GM23338 (cell line): Measurements from ENCODE around the gene BABAM1. TPM values are rescaled to one million over a fixed set of nuclear protein-coding genes. Genes with fewer than 3 reads are reported as not detected.

Experiments
- ATAC-seq: fragments of 200-7000 bp; cut with Tn5 transposase; 3 replicates; pipeline ENCODE4 v1.9.1; 2020
- DNase-seq: peaks from one replicate; pipeline ENCODE4 v3.0.0-alpha.2; 2015; ENCODE audit warnings: low spot score
- H2AFZ ChIP-seq: fragments of 200-600 bp; sonication (generic); 2 replicates; pipeline ENCODE4 v1.8.0; 2016; ENCODE audit warnings: antibody characterized with exemption, mild to moderate bottlenecking, moderate library complexity
- H3F3A ChIP-seq: fragments of 200-600 bp; sonication (generic); replicated peaks from 2 replicates; pipeline ENCODE4 v1.8.0; 2017; ENCODE audit warnings: antibody characterized with exemption, mixed run types, low read depth
- H3K27ac ChIP-seq: fragments of 200-600 bp; sonication (generic); 2 replicates; pipeline ENCODE4 v1.6.1; 2016; ENCODE audit warnings: low read depth
- H3K27me3 ChIP-seq: fragments of 200-600 bp; sonication (generic); 2 replicates; pipeline ENCODE4 v1.8.0; 2016; ENCODE audit warnings: mild to moderate bottlenecking, mixed run types, moderate library complexity; ENCODE audit not compliant: insufficient read depth
- H3K36me3 ChIP-seq: fragments of 200-600 bp; sonication (generic); 2 replicates; pipeline ENCODE4 v1.8.0; 2016; ENCODE audit warnings: mild to moderate bottlenecking; ENCODE audit not compliant: insufficient read depth
- H3K4me1 ChIP-seq: fragments of 200-600 bp; sonication (generic); 2 replicates; pipeline ENCODE4 v1.8.0; 2016; ENCODE audit warnings: mild to moderate bottlenecking, moderate library complexity; ENCODE audit not compliant: insufficient read depth
- H3K4me2 ChIP-seq: fragments of 200-600 bp; sonication (generic); 2 replicates; pipeline ENCODE4 v1.7.1; 2017; ENCODE audit warnings: mixed run types
- H3K4me3 ChIP-seq: fragments of 200-600 bp; sonication (generic); 2 replicates; pipeline ENCODE4 v1.6.1; 2016; ENCODE audit warnings: mixed run types
- H3K79me2 ChIP-seq: fragments of 200-600 bp; sonication (generic); replicated peaks from 2 replicates; pipeline ENCODE4 v1.8.0; 2017; ENCODE audit warnings: mild to moderate bottlenecking; ENCODE audit not compliant: insufficient read depth
- H3K9me2 ChIP-seq: fragments of 200-600 bp; sonication (generic); 2 replicates; pipeline ENCODE4 v1.8.0; 2017; ENCODE audit not compliant: insufficient read depth
- H4K20me1 ChIP-seq: fragments of 200-600 bp; sonication (generic); replicated peaks from 2 replicates; pipeline ENCODE4 v1.8.0; 2017; ENCODE audit warnings: mild to moderate bottlenecking; ENCODE audit not compliant: insufficient read depth
- H3K27ac Mint-ChIP-seq: 2 replicates; pipeline ENCODE4 v1.8.0; 2020; ENCODE audit warnings: inconsistent platforms, mild to moderate bottlenecking, moderate library complexity, mixed read lengths
- H3K27me3 Mint-ChIP-seq: 3 replicates; pipeline ENCODE4 v1.8.0; 2022; ENCODE audit warnings: low read depth, mild to moderate bottlenecking, moderate library complexity, mixed read lengths, inconsistent platforms; ENCODE audit not compliant: insufficient read depth, poor library complexity
- H3K36me3 Mint-ChIP-seq: 3 replicates; pipeline ENCODE4 v1.8.0; 2021; ENCODE audit warnings: low read depth, mild to moderate bottlenecking, inconsistent platforms, moderate library complexity, mixed read lengths
- H3K4me1 Mint-ChIP-seq: 3 replicates; pipeline ENCODE4 v1.8.0; 2020; ENCODE audit warnings: mild to moderate bottlenecking, inconsistent platforms, mixed read lengths
- H3K4me3 Mint-ChIP-seq: 3 replicates; pipeline ENCODE4 v1.8.0; 2021; ENCODE audit warnings: moderate library complexity, mild to moderate bottlenecking, inconsistent platforms, mixed read lengths
- H3K9me3 Mint-ChIP-seq: 3 replicates; pipeline ENCODE4 v1.8.0; 2020; ENCODE audit warnings: moderate library complexity, mild to moderate bottlenecking, inconsistent platforms, mixed read lengths
- CREB1 ChIP-seq: fragments of 250-450 bp; sonication (Bioruptor Pico); IDR thresholded peaks from 2 replicates; pipeline ENCODE4 v1.5.0; 2020; ENCODE audit warnings: low read depth, mild to moderate bottlenecking, moderate library complexity
- EZH2 ChIP-seq: fragments of 200-600 bp; sonication (generic); IDR thresholded peaks from one replicate; pipeline ENCODE4 v1.8.0; 2017; ENCODE audit warnings: antibody characterized with exemption, mild to moderate bottlenecking, low read depth; ENCODE audit not compliant: unreplicated experiment
- EZH2phosphoT487 ChIP-seq: fragments of 200-600 bp; sonication (generic); IDR thresholded peaks from one replicate; pipeline ENCODE4 v1.8.1; 2018; ENCODE audit warnings: antibody characterized with exemption; ENCODE audit not compliant: unreplicated experiment
- JUNB ChIP-seq: IDR thresholded peaks from one replicate; pipeline ENCODE4 v1.6.1; 2016; ENCODE audit warnings: antibody characterized with exemption; ENCODE audit not compliant: unreplicated experiment
- NANOG ChIP-seq: IDR thresholded peaks from 2 replicates; pipeline ENCODE4 v1.6.1; 2016; ENCODE audit warnings: antibody characterized with exemption, borderline replicate concordance
- POLR2AphosphoS5 ChIP-seq: IDR thresholded peaks from 2 replicates; pipeline ENCODE4 v1.6.1; 2016; ENCODE audit warnings: antibody characterized with exemption, low read depth
- STAT1 ChIP-seq: IDR thresholded peaks from one replicate; pipeline ENCODE4 v1.6.1; 2016; ENCODE audit warnings: antibody characterized with exemption; ENCODE audit not compliant: unreplicated experiment
- ZNF114 ChIP-seq: fragments of 250-450 bp; sonication (Bioruptor Pico); IDR thresholded peaks from 2 replicates; pipeline ENCODE4 v1.5.0; 2020; ENCODE audit warnings: mild to moderate bottlenecking, moderate library complexity
- ZNF331 ChIP-seq: fragments of 250-450 bp; sonication (Bioruptor Pico); IDR thresholded peaks from 2 replicates; pipeline ENCODE4 v1.5.0; 2020; ENCODE audit warnings: low read depth, mild to moderate bottlenecking, moderate library complexity
- polyA plus RNA-seq: library from polyadenylated mRNA; unstranded; fragments of >200 nt; fragmentation: Nextera tagmentation; extraction: Ambion mirVana; gene quantifications from 2 replicates; pipeline ENCODE4 v1.2.1, GENCODE V29; 2016
- total RNA-seq: library from RNA; depleted of rRNA; stranded (reverse); fragments of >200 nt; shearing (Covaris generic); gene quantifications from 2 replicates; pipeline ENCODE4 v1.2.3, GENCODE V29; 2014
- TF ChIP-seq, protein P1 (sequence below): IDR thresholded peaks from 2 replicates; pipeline ENCODE4 v1.6.1; 2016; ENCODE audit warnings: antibody characterized with exemption
- TF ChIP-seq, protein P2 (sequence below): fragments of 250-450 bp; sonication (Bioruptor Pico); IDR thresholded peaks from 2 replicates; pipeline ENCODE4 v1.5.0; 2020; ENCODE audit warnings: mild to moderate bottlenecking, moderate library complexity
- TF ChIP-seq, protein P3 (sequence below): IDR thresholded peaks from one replicate; pipeline ENCODE4 v1.6.1; 2018; ENCODE audit warnings: antibody characterized with exemption; ENCODE audit not compliant: unreplicated experiment
- TF ChIP-seq, protein P4 (sequence below), 2 experiments: fragments of 200-600 bp in 1 of 2; sonication (generic) in 1 of 2; conservative IDR thresholded peaks; 2 replicates each; pipeline versions ENCODE4 v1.5.1 to v1.6.1; 2016 to 2017; ENCODE audit warnings: antibody characterized with exemption in 2 of 2, low read depth in 2 of 2, mild to moderate bottlenecking in 2 of 2, moderate library complexity in 1 of 2

BABAM1 gene
- total and polyA plus RNA-seq, 2 experiments from 2014 or later, result 78.1 to 95.0 TPM

DNA sequence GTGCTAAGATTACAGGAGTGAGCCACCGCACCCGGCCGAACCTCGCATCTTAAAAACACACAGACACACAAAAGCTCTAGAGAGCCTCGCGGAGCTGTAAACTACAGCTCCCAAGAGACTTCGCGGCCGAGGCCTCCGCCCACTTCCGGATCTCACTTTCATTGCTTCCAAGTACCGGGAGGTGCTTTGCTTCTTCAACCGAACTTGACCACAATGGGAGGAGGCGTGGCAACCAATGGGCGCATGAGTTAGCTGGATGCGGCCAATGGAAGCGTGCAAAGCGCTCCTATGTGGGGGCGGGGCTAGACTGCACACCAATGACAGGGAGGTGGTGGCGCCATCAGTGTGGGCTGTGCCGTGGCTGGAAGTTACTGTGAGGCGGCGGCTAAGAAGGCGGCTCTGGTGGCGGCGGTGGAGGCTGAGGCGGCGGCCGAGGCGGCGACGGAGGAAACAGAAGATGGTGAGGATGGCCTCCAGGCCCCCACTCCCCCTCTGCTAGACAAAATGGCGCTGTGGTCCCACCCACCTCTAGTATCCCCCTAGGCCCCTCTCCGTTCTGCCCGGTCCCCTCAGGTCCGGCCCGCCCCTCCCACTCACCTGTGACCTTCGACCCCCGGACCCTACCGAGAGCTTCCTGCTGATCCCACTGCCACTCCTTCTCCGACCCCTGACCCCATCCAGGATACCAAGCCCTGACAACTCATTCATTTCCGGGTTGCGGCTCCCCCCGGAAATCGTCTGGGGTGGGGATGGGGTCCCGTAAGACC is 42.1 kb downstream of the BABAM1 start, which contains the start of gene DDA1:
DDA1 (plus strand) TSS at position 366 of the 767 bp plus-strand sequence; CDS start at position 458, 92 bp downstream.
- Histone ChIP-seq H3K79me2 (peaks cover 35% of the 10 kb centered on the region), H3K4me3 (peak within 1 kb of the TSS; percentile 94), H4K20me1 (peaks cover 16% of the 10 kb centered on the region), H2AFZ (no peak within 1 kb of the TSS; the same call in 1 of the 2 replicates), H3K9me2 (no peaks in the 10 kb centered on the region), H3K4me1 (peaks cover 25% of the 10 kb centered on the region), H3K27ac (peak within 1 kb of the TSS; percentile 91), H3K27me3 (no peaks in the 10 kb centered on the region), H3K36me3 (no peaks in the 10 kb centered on the region), H3K4me2 (peak within 1 kb of the TSS; percentile 99), H3F3A (peaks cover 33% of the 10 kb centered on the region)
- Mint-ChIP-seq H3K4me3 (peak within 1 kb of the TSS; percentile 96), H3K27me3 (peaks cover 25% of the 10 kb centered on the region), H3K9me3 (no peaks in the 10 kb centered on the region; the same call in 1 of the 3 replicates), H3K36me3 (peaks cover 23% of the 10 kb centered on the region), H3K27ac (peak within 1 kb of the TSS; percentile 97), H3K4me1 (peaks cover 28% of the 10 kb centered on the region)
- ATAC-seq, result peak; percentile 78
- TF ChIP-seq CREB1 (peak; percentile 76), ZNF331 (no peak), JUNB (no peak), POLR2AphosphoS5 (peak; percentile 76), ZNF114 (no peak), STAT1 (no peak), NANOG (no peak), EZH2phosphoT487 (no peak), EZH2 (no peak)
- TF ChIP-seq, protein P1, sequence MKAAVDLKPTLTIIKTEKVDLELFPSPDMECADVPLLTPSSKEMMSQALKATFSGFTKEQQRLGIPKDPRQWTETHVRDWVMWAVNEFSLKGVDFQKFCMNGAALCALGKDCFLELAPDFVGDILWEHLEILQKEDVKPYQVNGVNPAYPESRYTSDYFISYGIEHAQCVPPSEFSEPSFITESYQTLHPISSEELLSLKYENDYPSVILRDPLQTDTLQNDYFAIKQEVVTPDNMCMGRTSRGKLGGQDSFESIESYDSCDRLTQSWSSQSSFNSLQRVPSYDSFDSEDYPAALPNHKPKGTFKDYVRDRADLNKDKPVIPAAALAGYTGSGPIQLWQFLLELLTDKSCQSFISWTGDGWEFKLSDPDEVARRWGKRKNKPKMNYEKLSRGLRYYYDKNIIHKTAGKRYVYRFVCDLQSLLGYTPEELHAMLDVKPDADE, result peak; percentile 91
- TF ChIP-seq, protein P2, sequence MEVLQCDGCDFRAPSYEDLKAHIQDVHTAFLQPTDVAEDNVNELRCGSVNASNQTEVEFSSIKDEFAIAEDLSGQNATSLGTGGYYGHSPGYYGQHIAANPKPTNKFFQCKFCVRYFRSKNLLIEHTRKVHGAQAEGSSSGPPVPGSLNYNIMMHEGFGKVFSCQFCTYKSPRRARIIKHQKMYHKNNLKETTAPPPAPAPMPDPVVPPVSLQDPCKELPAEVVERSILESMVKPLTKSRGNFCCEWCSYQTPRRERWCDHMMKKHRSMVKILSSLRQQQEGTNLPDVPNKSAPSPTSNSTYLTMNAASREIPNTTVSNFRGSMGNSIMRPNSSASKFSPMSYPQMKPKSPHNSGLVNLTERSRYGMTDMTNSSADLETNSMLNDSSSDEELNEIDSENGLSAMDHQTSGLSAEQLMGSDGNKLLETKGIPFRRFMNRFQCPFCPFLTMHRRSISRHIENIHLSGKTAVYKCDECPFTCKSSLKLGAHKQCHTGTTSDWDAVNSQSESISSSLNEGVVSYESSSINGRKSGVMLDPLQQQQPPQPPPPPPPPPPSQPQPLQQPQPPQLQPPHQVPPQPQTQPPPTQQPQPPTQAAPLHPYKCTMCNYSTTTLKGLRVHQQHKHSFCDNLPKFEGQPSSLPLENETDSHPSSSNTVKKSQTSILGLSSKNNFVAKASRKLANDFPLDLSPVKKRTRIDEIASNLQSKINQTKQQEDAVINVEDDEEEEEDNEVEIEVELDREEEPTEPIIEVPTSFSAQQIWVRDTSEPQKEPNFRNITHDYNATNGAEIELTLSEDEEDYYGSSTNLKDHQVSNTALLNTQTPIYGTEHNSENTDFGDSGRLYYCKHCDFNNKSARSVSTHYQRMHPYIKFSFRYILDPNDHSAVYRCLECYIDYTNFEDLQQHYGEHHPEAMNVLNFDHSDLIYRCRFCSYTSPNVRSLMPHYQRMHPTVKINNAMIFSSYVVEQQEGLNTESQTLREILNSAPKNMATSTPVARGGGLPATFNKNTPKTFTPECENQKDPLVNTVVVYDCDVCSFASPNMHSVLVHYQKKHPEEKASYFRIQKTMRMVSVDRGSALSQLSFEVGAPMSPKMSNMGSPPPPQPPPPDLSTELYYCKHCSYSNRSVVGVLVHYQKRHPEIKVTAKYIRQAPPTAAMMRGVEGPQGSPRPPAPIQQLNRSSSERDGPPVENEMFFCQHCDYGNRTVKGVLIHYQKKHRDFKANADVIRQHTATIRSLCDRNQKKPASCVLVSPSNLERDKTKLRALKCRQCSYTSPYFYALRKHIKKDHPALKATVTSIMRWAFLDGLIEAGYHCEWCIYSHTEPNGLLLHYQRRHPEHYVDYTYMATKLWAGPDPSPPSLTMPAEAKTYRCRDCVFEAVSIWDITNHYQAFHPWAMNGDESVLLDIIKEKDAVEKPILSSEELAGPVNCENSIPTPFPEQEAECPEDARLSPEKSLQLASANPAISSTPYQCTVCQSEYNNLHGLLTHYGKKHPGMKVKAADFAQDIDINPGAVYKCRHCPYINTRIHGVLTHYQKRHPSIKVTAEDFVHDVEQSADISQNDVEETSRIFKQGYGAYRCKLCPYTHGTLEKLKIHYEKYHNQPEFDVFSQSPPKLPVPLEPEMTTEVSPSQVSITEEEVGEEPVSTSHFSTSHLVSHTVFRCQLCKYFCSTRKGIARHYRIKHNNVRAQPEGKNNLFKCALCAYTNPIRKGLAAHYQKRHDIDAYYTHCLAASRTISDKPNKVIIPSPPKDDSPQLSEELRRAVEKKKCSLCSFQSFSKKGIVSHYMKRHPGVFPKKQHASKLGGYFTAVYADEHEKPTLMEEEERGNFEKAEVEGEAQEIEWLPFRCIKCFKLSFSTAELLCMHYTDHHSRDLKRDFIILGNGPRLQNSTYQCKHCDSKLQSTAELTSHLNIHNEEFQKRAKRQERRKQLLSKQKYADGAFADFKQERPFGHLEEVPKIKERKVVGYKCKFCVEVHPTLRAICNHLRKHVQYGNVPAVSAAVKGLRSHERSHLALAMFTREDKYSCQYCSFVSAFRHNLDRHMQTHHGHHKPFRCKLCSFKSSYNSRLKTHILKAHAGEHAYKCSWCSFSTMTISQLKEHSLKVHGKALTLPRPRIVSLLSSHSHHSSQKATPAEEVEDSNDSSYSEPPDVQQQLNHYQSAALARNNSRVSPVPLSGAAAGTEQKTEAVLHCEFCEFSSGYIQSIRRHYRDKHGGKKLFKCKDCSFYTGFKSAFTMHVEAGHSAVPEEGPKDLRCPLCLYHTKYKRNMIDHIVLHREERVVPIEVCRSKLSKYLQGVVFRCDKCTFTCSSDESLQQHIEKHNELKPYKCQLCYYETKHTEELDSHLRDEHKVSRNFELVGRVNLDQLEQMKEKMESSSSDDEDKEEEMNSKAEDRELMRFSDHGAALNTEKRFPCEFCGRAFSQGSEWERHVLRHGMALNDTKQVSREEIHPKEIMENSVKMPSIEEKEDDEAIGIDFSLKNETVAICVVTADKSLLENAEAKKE (CRISPR knock-in tag), result no peak
- TF ChIP-seq, protein P3, sequence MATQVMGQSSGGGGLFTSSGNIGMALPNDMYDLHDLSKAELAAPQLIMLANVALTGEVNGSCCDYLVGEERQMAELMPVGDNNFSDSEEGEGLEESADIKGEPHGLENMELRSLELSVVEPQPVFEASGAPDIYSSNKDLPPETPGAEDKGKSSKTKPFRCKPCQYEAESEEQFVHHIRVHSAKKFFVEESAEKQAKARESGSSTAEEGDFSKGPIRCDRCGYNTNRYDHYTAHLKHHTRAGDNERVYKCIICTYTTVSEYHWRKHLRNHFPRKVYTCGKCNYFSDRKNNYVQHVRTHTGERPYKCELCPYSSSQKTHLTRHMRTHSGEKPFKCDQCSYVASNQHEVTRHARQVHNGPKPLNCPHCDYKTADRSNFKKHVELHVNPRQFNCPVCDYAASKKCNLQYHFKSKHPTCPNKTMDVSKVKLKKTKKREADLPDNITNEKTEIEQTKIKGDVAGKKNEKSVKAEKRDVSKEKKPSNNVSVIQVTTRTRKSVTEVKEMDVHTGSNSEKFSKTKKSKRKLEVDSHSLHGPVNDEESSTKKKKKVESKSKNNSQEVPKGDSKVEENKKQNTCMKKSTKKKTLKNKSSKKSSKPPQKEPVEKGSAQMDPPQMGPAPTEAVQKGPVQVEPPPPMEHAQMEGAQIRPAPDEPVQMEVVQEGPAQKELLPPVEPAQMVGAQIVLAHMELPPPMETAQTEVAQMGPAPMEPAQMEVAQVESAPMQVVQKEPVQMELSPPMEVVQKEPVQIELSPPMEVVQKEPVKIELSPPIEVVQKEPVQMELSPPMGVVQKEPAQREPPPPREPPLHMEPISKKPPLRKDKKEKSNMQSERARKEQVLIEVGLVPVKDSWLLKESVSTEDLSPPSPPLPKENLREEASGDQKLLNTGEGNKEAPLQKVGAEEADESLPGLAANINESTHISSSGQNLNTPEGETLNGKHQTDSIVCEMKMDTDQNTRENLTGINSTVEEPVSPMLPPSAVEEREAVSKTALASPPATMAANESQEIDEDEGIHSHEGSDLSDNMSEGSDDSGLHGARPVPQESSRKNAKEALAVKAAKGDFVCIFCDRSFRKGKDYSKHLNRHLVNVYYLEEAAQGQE, result no peak
- TF ChIP-seq, protein P4, sequence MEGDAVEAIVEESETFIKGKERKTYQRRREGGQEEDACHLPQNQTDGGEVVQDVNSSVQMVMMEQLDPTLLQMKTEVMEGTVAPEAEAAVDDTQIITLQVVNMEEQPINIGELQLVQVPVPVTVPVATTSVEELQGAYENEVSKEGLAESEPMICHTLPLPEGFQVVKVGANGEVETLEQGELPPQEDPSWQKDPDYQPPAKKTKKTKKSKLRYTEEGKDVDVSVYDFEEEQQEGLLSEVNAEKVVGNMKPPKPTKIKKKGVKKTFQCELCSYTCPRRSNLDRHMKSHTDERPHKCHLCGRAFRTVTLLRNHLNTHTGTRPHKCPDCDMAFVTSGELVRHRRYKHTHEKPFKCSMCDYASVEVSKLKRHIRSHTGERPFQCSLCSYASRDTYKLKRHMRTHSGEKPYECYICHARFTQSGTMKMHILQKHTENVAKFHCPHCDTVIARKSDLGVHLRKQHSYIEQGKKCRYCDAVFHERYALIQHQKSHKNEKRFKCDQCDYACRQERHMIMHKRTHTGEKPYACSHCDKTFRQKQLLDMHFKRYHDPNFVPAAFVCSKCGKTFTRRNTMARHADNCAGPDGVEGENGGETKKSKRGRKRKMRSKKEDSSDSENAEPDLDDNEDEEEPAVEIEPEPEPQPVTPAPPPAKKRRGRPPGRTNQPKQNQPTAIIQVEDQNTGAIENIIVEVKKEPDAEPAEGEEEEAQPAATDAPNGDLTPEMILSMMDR (conservative IDR thresholded peaks at IDR 0.05; ENCODE audit: low read depth in 2 of 2), result no peak
- peak; percentile 100 for DNase-seq
